ENCODE measurements around the gene PRKCB. TPM values are rescaled to one million over a fixed set of nuclear protein-coding genes. Genes with fewer than 3 reads are reported as not detected.

PRKCB gene
- polyA plus RNA-seq, 3 donors: 57.4 to 87.4 (median 75.5) TPM

GRCh38 chr16:24129412-24129918 lies 293.7 kb downstream of the PRKCB start:
- H3K36me3 ChIP-seq (replicated peaks in 1 of 2; ENCODE audit: control insufficient read depth in 1 of 2, insufficient read depth in 2 of 2, low read length in 2 of 2): peaks cover 79 to 98% of the 10 kb centered on the region in 2 donors
- no peak overlapping the region for H3K4me3 ChIP-seq (replicated peaks in 1 of 3; ENCODE audit: low read depth in 2 of 3, low read length in 3 of 3)
- no peaks in the 10 kb centered on the region for H3K9me3 ChIP-seq (replicated peaks in 1 of 2; ENCODE audit: control insufficient read depth in 1 of 2, insufficient read depth in 1 of 2, low read length in 2 of 2)
- H3K4me1 Mint-ChIP-seq: no peaks in the 10 kb centered on the region
- peaks cover 54% of the 10 kb centered on the region for H4K20me1 ChIP-seq (ENCODE audit: insufficient read depth, low read length)
- WGBS (ENCODE audit: insufficient coverage): no CpG with 5 or more reads among the region's 4 CpGs
- no peaks in the 10 kb centered on the region for H3K27me3 Mint-ChIP-seq (ENCODE audit: low read depth in 3 of 3)
- no peak overlapping the region for H3K9ac ChIP-seq (ENCODE audit: insufficient read depth, low read length, poor library complexity, severe bottlenecking)
- H3K27ac ChIP-seq (ENCODE audit: low read depth in 1 of 2, low read length in 2 of 2): no peak overlapping the region
- intact Hi-C loops (cut with micrococcal nuclease): no loop called here
- no peaks in the 10 kb centered on the region for H3K4me1 ChIP-seq (ENCODE audit: control insufficient read depth in 1 of 2, insufficient read depth in 2 of 2, low read length in 2 of 2)
- peaks cover 71 to 96% of the 10 kb centered on the region in 2 donors for H3K36me3 Mint-ChIP-seq
- H3K27ac Mint-ChIP-seq: no peak overlapping the region
- TF ChIP-seq, protein P1, sequence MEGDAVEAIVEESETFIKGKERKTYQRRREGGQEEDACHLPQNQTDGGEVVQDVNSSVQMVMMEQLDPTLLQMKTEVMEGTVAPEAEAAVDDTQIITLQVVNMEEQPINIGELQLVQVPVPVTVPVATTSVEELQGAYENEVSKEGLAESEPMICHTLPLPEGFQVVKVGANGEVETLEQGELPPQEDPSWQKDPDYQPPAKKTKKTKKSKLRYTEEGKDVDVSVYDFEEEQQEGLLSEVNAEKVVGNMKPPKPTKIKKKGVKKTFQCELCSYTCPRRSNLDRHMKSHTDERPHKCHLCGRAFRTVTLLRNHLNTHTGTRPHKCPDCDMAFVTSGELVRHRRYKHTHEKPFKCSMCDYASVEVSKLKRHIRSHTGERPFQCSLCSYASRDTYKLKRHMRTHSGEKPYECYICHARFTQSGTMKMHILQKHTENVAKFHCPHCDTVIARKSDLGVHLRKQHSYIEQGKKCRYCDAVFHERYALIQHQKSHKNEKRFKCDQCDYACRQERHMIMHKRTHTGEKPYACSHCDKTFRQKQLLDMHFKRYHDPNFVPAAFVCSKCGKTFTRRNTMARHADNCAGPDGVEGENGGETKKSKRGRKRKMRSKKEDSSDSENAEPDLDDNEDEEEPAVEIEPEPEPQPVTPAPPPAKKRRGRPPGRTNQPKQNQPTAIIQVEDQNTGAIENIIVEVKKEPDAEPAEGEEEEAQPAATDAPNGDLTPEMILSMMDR (IDR thresholded peaks at IDR 0.05): no peak
- no peaks in the 10 kb centered on the region for H3K27me3 ChIP-seq (ENCODE audit: control insufficient read depth in 2 of 2, insufficient read depth in 2 of 2, low read length in 2 of 2)
- no peak overlapping the region for H2AFZ ChIP-seq (ENCODE audit: insufficient read depth, low read depth, low read length, poor library complexity, severe bottlenecking)
- no peak overlapping the region for H3K4me2 ChIP-seq (replicated peaks; ENCODE audit: extremely low read depth, low read length, poor library complexity, severe bottlenecking)
- H3K4me3 Mint-ChIP-seq: no peak overlapping the region
- no peaks in the 10 kb centered on the region for H3K79me2 ChIP-seq (ENCODE audit: insufficient read depth, low read length)
- no peaks in the 10 kb centered on the region for H3K9me3 Mint-ChIP-seq
- DNase-seq: no peak

- no peak for DNase-seq
- Mint-ChIP-seq H3K9me3 (no peaks in the 10 kb centered on the region), H3K27ac (no peak overlapping the region), H3K4me3 (no peak overlapping the region), H3K4me1 (peaks cover 1% of the 10 kb centered on the region), H3K36me3 (peaks cover 60 to 93% of the 10 kb centered on the region in 2 donors), H3K27me3 (ENCODE audit: low read depth in 3 of 3) (no peaks in the 10 kb centered on the region)
- no peaks in the 10 kb centered on the region for H3K4me1 ChIP-seq (ENCODE audit: control insufficient read depth in 1 of 2, insufficient read depth in 2 of 2, low read length in 2 of 2)
- peaks cover 56% of the 10 kb centered on the region for H4K20me1 ChIP-seq (ENCODE audit: insufficient read depth, low read length)
- H3K9me3 ChIP-seq (replicated peaks in 1 of 2; ENCODE audit: control insufficient read depth in 1 of 2, insufficient read depth in 1 of 2, low read length in 2 of 2): no peaks in the 10 kb centered on the region
- no peak overlapping the region for H2AFZ ChIP-seq (ENCODE audit: insufficient read depth, low read depth, low read length, poor library complexity, severe bottlenecking)
- no peaks in the 10 kb centered on the region for H3K79me2 ChIP-seq (ENCODE audit: insufficient read depth, low read length)
- WGBS (ENCODE audit: insufficient coverage): 97% methylated on average over 5 of the region's 10 CpGs
- intact Hi-C loops (cut with micrococcal nuclease): no loop called here
- H3K36me3 ChIP-seq (replicated peaks in 1 of 2; ENCODE audit: control insufficient read depth in 1 of 2, insufficient read depth in 2 of 2, low read length in 2 of 2): peaks cover 75 to 98% of the 10 kb centered on the region in 2 donors
- H3K9ac ChIP-seq (ENCODE audit: insufficient read depth, low read length, poor library complexity, severe bottlenecking): no peak overlapping the region
- TF ChIP-seq, protein P1 (IDR thresholded peaks at IDR 0.05): no peak
- no peaks in the 10 kb centered on the region for H3K27me3 ChIP-seq (ENCODE audit: control insufficient read depth in 2 of 2, insufficient read depth in 2 of 2, low read length in 2 of 2)
- no peak overlapping the region for H3K4me3 ChIP-seq (replicated peaks in 1 of 3; ENCODE audit: low read depth in 2 of 3, low read length in 3 of 3)
- H3K4me2 ChIP-seq (replicated peaks; ENCODE audit: extremely low read depth, low read length, poor library complexity, severe bottlenecking): no peak overlapping the region
- no peak overlapping the region for H3K27ac ChIP-seq (ENCODE audit: low read depth in 1 of 2, low read length in 2 of 2)
Observed at GRCh38 chr16:24130494-24131085, 294.8 kb downstream of the PRKCB start.

Data from CD14-positive monocyte (primary cell).